Loucy (cell line): ENCODE data around the gene FAM193A.

Experiments used
- CTCF ChIP-seq: fragments of 200-600 bp; sonication (generic); conservative IDR thresholded peaks from 2 replicates; pipeline ENCODE4 v1.5.1; 2014; ENCODE audit warnings: mild to moderate bottlenecking, antibody characterized with exemption, low read length
- EZH2phosphoT487 ChIP-seq: fragments of 200-600 bp; IDR thresholded peaks from 2 replicates; pipeline ENCODE4 v1.6.1; 2018; ENCODE audit warnings: antibody characterized with exemption, mild to moderate bottlenecking, moderate library complexity, borderline replicate concordance

- TF ChIP-seq CTCF (no peak), EZH2phosphoT487 (no peak)
Measured at GRCh38 chr4:2767705-2768074, 231.2 kb downstream of the FAM193A start.
